K562 (cell line): ENCODE data around the gene ABT1. TPM values are rescaled to one million over a fixed set of nuclear protein-coding genes. Genes with fewer than 3 reads are reported as not detected.

ENCODE experiments used
- CHCHD3 ChIP-seq: fragments of 250-450 bp; sonication (Bioruptor Pico); IDR thresholded peaks from 2 replicates; pipeline ENCODE4 v2.1.2; 2022; ENCODE audit warnings: mild to moderate bottlenecking
- EP300 ChIP-seq: IDR thresholded peaks from 2 replicates; pipeline ENCODE4 v1.6.1; 2012; ENCODE audit warnings: low read length, improper control_type of control experiment
- GTF2A2 ChIP-seq: IDR thresholded peaks from 2 replicates; pipeline ENCODE4 v1.6.1; 2016; ENCODE audit warnings: mild to moderate bottlenecking, missing genetic modification characterization, missing compliant biosample characterization
- KLF13 ChIP-seq: fragments of 450-650 bp; IDR thresholded peaks from 2 replicates; pipeline ENCODE4 v1.6.1; 2016; ENCODE audit warnings: missing genetic modification characterization, low read depth, mild to moderate bottlenecking, missing compliant biosample characterization, moderate library complexity, borderline replicate concordance
- NCOA6 ChIP-seq: fragments of 450-650 bp; IDR thresholded peaks from 2 replicates; pipeline ENCODE4 v1.6.1; 2017; ENCODE audit warnings: mild to moderate bottlenecking
- PTRF ChIP-seq: fragments of 450-650 bp; IDR thresholded peaks from 2 replicates; pipeline ENCODE4 v1.6.1; 2016; ENCODE audit warnings: mild to moderate bottlenecking, missing genetic modification characterization, missing compliant biosample characterization
- RAD51 ChIP-seq: fragments of 450-650 bp; IDR thresholded peaks from 2 replicates; pipeline ENCODE4 v1.7.1; 2016; ENCODE audit warnings: low read depth, mild to moderate bottlenecking, borderline replicate concordance
- SMAD4 ChIP-seq: fragments of 250-450 bp; sonication (Bioruptor Pico); conservative IDR thresholded peaks from 2 replicates; pipeline ENCODE4 v1.8.0; 2021; ENCODE audit warnings: inconsistent platforms, mild to moderate bottlenecking, moderate library complexity
- TFE3 ChIP-seq: fragments of 450-650 bp; formaldehyde crosslinking; IDR thresholded peaks from 2 replicates; pipeline ENCODE4 v1.4.0; 2020; ENCODE audit warnings: mild to moderate bottlenecking, mixed read lengths
- YY1 ChIP-seq, 3 experiments: IDR thresholded peaks; 2 replicates each; pipeline ENCODE4 v1.6.1; 2011; ENCODE audit warnings: low read length in 2 of 3, mild to moderate bottlenecking in 2 of 3, moderate library complexity in 2 of 3, borderline replicate concordance in 1 of 3, control low read depth in 1 of 3, low read depth in 1 of 3; ENCODE audit not compliant: insufficient read depth in 3 of 3, insufficient replicate concordance in 2 of 3, control insufficient read depth in 1 of 3, insufficient read length in 1 of 3; ENCODE audit errors: extremely low read depth in 1 of 3
- ZBTB11 ChIP-seq, 3 experiments: fragments of 200-800 bp in 1 of 3; fragments of 250-450 bp in 1 of 3; fragments of 450-650 bp in 1 of 3; sonication (Bioruptor Pico) in 1 of 3; sonication (Bioruptor generic) in 1 of 3; formaldehyde crosslinking in 1 of 3; IDR thresholded peaks; 2 replicates each; pipeline versions ENCODE4 v1.6.1 to v1.8.0; 2016 to 2022; ENCODE audit warnings: mild to moderate bottlenecking in 2 of 3, missing genetic modification characterization in 2 of 3, missing compliant biosample characterization in 1 of 3, moderate library complexity in 1 of 3
- ZNF444 ChIP-seq: fragments of 250-450 bp; sonication (Bioruptor Pico); IDR thresholded peaks from 2 replicates; pipeline ENCODE4 v1.4.0; 2020; ENCODE audit warnings: mild to moderate bottlenecking, moderate library complexity
- ZNF644 ChIP-seq: fragments of 200-800 bp; sonication (Bioruptor generic); IDR thresholded peaks from 2 replicates; pipeline ENCODE4 v1.6.1; 2016; ENCODE audit warnings: low read depth, missing genetic modification characterization, missing compliant biosample characterization
- polyA plus RNA-seq, 8 experiments: library from polyadenylated mRNA; depleted of rRNA in 4 of 8; stranded (reverse) in 5 of 8; unstranded in 3 of 8; fragments of >200 nt; fragmentation: Nextera tagmentation in 2 of 8; fragmentation: Illumina TruSeq in 1 of 8; extraction: Ambion mirVana in 2 of 8; extraction: Trizol in 1 of 8; gene quantifications; 2 replicates each; pipeline versions ENCODE4 v1.2.1 to v1.2.3, GENCODE V29; 2011 to 2014; ENCODE audit warnings: inconsistent platforms in 1 of 8, missing spikeins in 1 of 8
- total RNA-seq, 7 experiments: library from RNA; depleted of rRNA in 6 of 7; stranded (reverse); fragments of >200 nt in 6 of 7; fragmentation: Illumina TruSeq in 2 of 7; extraction: Trizol in 2 of 7; gene quantifications; 2 replicates each; pipeline versions ENCODE4 v1.2.1 to v1.2.3, GENCODE V29; 2011 to 2021; ENCODE audit warnings: low replicate concordance in 1 of 7
- TF ChIP-seq, protein P1 (sequence below): fragments of 450-650 bp; conservative IDR thresholded peaks from 2 replicates; pipeline ENCODE4 v1.6.1; 2016; ENCODE audit warnings: missing genetic modification characterization, low read depth, mild to moderate bottlenecking, missing compliant biosample characterization, moderate library complexity
- TF ChIP-seq, protein P2 (sequence below): fragments of 250-450 bp; sonication (Bioruptor Pico); IDR thresholded peaks from 2 replicates; pipeline ENCODE4 v1.4.0; 2020; ENCODE audit warnings: mild to moderate bottlenecking, moderate library complexity

ABT1 gene
- total and polyA plus RNA-seq, 9 of the 15 experiments (the other 6 are each of a cell fraction or from before 2014, with no cell fraction given), result 8.8 to 52.7 (median 40.7) TPM

GRCh38 chr6:26550250-26550993 lies 46.3 kb upstream of the ABT1 start (continued):
- TF ChIP-seq, protein P1, sequence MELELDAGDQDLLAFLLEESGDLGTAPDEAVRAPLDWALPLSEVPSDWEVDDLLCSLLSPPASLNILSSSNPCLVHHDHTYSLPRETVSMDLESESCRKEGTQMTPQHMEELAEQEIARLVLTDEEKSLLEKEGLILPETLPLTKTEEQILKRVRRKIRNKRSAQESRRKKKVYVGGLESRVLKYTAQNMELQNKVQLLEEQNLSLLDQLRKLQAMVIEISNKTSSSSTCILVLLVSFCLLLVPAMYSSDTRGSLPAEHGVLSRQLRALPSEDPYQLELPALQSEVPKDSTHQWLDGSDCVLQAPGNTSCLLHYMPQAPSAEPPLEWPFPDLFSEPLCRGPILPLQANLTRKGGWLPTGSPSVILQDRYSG (tag), result peak; percentile 74; the same call in 1 of the 2 replicates
- TF ChIP-seq NCOA6 (peak; percentile 90), ZNF444 (peak; percentile 62; the same call in 1 of the 2 replicates), ZBTB11 (CRISPR knock-in tag; IDR thresholded peaks at IDR 0.05) (0 out of 6 replicates have a peak, but pooled peaks of 2 of the 3 experiments have one; percentile 9 to 54), GTF2A2 (tag) (peak; percentile 65), YY1 (IDR thresholded peaks at IDR 0.05; ENCODE audit: borderline replicate concordance in 1 of 3, control insufficient read depth in 1 of 3, extremely low read depth in 1 of 3, insufficient read depth in 3 of 3, insufficient read length in 1 of 3, insufficient replicate concordance in 2 of 3, low read depth in 1 of 3, low read length in 2 of 3) (no peak), ZNF644 (tag) (peak; percentile 76; the same call in 1 of the 2 replicates), TFE3 (CRISPR knock-in tag) (no peak), EP300 (no peak), KLF13 (0 out of 2 replicates have a peak, but pooled peaks have one; percentile 37), PTRF (peak; percentile 92), RAD51 (no peak), SMAD4 (peak; percentile 95), CHCHD3 (CRISPR knock-in tag) (no peak)
- TF ChIP-seq, protein P2, sequence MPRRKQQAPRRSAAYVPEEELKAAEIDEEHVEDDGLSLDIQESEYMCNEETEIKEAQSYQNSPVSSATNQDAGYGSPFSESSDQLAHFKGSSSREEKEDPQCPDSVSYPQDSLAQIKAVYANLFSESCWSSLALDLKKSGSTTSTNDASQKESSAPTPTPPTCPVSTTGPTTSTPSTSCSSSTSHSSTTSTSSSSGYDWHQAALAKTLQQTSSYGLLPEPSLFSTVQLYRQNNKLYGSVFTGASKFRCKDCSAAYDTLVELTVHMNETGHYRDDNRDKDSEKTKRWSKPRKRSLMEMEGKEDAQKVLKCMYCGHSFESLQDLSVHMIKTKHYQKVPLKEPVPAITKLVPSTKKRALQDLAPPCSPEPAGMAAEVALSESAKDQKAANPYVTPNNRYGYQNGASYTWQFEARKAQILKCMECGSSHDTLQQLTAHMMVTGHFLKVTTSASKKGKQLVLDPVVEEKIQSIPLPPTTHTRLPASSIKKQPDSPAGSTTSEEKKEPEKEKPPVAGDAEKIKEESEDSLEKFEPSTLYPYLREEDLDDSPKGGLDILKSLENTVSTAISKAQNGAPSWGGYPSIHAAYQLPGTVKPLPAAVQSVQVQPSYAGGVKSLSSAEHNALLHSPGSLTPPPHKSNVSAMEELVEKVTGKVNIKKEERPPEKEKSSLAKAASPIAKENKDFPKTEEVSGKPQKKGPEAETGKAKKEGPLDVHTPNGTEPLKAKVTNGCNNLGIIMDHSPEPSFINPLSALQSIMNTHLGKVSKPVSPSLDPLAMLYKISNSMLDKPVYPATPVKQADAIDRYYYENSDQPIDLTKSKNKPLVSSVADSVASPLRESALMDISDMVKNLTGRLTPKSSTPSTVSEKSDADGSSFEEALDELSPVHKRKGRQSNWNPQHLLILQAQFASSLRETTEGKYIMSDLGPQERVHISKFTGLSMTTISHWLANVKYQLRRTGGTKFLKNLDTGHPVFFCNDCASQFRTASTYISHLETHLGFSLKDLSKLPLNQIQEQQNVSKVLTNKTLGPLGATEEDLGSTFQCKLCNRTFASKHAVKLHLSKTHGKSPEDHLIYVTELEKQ (CRISPR knock-in tag), result peak; percentile 80; the same call in 1 of the 2 replicates
